OCI-LY7 (cell line): ENCODE results near the gene KRT76.

Experiments
- CTCF ChIP-seq: fragments of 200-600 bp; sonication (generic); conservative IDR thresholded peaks from 2 replicates; pipeline ENCODE4 v1.5.1; 2014; ENCODE audit warnings: mild to moderate bottlenecking, antibody characterized with exemption, low read length, moderate library complexity, mixed read lengths
- EZH2phosphoT487 ChIP-seq: fragments of 200-600 bp; sonication (generic); IDR thresholded peaks from 2 replicates; pipeline ENCODE4 v1.6.1; 2018; ENCODE audit warnings: low read depth, borderline replicate concordance, mild to moderate bottlenecking, mixed run types, antibody characterized with exemption, low read length, moderate library complexity, mixed read lengths

GRCh38 chr12:52813203-52813819, 36.2 kb upstream of the KRT76 start:
- no peak for TF ChIP-seq CTCF
- TF ChIP-seq EZH2phosphoT487: no peak
